GM18526 (cell line): ENCODE data around the gene ZBTB7C.

Source experiments
- POLR2A ChIP-seq: IDR thresholded peaks from 3 replicates; pipeline ENCODE4 v1.6.1; 2011; ENCODE audit not compliant: insufficient read length; ENCODE audit errors: extremely low read depth

Gene ZBTB7C

DNA sequence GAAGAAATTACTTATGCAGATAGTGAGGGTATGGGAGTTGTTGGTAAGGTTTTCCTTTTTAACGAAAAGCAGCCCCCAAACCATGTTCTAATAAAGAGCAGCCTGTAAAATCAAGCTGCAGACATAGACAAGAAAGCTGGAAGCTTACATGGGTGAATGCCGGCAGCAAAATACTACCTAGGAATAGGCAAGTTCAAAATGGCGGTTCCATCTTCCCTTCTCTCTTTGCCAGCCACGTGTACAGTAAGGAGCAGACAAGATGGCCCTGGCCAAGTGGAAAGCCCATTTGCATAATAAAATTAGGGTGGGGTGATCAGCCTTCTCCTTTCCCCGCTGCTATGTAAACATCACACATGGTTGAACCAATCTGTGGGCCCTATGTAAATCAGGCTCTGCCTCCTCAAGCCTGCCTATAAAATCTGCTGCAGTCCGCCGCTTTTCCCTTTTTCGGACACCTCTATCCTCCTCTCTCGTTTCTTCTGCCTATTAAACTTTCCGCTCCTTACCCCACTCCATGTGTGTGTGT lies 155.0 kb downstream of the ZBTB7C start:
- TF ChIP-seq POLR2A = no peak

DNA sequence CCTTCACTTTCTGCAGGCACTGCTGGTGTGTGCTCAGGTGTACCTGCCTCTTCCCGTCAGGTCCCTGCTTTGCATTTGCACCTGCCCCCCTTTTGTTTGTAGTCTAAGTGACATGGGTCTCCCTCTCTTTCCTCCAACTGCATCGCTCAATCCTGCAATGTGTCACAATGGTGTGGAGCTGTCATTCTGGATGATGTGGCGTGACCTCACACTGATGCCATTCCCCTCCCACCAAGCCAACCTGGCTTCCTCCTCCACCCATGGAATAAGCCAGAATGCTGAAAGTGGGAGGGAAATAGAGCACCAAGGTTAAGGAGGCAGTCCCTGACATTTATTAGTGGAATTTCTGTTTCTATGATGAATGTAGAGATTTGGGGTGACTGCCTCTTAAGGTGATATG lies 156.7 kb downstream of the ZBTB7C start:
- no peak for TF ChIP-seq POLR2A

DNA sequence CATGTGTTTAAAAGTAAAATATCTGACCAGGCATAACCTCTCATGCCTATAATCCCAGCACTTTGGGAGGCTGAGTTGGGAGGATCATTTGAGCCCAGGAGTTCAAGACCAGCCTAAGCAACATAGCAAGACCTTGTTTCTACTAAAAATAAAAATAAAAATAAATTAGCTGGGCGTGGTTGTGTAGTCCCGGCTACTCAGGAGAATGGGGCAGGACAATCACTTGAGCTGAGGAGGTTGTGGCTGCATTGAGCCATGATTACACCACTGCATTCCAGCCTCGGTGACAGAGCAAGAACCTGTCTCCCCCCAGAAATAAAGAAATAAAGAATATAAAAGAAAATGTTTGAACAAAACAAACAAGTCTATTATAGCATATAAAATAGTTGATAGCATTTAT lies 158.3 kb downstream of the ZBTB7C start:
- TF ChIP-seq POLR2A = no peak

GRCh38 chr18:48250362-48250907 lies 158.7 kb downstream of the ZBTB7C start:
- no peak for TF ChIP-seq POLR2A

GRCh38 chr18:48249854-48250253 lies 159.3 kb downstream of the ZBTB7C start:
- TF ChIP-seq POLR2A = no peak

GRCh38 chr18:48244530-48244929 lies 164.7 kb downstream of the ZBTB7C start:
- TF ChIP-seq POLR2A = no peak

GRCh38 chr18:48238636-48239035 lies 170.5 kb downstream of the ZBTB7C start:
- TF ChIP-seq POLR2A = no peak

GRCh38 chr18:48238206-48238605 lies 171.0 kb downstream of the ZBTB7C start:
- no peak for TF ChIP-seq POLR2A

DNA sequence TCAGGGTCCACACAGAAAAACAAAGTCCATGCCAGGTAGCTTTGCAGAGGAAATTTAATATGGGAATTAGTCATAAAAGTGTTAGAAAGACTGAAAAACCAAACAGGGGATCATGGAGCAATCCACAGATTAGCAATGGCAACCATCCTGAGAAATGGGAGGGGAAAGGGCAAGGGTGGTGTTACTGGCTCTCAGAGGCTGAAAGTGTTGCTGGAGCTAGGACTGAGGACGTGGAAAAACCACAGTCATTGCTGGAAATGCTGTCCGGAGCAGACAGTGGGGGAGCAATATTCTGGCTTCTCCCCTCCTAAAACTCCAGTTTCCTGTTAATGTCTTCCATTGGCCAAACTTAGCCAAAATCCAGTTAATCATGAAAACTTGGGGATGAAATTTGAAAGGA lies 172.4 kb downstream of the ZBTB7C start:
- TF ChIP-seq POLR2A = no peak

DNA sequence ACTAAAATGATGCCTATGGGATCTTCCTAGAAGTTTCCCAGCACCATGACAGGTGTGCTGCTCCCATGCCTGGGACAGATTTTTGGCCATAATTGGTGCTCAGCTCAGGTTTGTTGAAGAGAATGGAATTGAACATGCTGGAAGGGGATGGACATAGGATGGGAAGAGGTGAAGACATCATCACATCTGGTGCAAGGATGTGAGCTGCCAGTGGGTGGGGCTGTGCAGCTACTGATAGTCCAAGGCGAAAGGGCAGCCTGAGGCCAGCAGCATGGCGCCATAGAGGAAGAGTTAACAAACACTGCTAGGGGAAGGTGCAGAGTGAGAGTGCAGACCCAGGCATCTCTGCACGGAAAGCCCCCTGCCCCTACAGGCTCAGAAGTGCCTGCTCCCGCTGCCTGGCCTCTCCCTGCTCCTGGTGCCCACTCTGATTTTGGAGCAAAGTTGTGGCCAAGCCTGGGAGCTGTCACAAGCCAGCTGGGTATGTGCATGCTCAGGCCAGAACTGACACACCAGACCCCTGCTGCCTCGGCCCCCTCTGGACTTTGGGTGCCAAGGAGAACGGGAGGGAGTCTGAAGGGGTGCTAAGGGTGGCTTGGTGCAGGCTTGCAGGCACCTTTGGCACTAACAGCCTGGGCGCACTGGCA lies 178.6 kb downstream of the ZBTB7C start:
- no peak for TF ChIP-seq POLR2A

DNA sequence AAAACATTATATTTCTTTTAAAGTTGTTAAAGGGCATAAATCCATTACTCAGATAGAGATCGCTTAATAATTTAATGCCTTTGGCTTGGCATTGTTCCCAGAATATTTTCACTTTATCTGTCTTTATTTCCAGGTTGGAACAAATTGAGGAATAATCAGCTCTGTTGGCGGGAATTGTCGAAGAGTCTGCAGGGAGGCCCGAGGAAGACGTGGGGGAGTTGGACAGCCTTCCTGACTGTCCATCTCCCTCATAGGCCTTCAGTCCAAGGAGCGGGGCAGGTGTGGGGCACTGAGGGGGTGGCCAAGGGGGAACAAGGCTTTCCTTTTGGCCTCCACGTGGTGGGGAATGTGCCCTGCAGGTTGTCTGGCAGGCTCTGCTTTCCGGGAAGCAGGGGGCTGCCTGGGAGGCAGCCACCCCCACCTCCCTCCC lies 179.6 kb downstream of the ZBTB7C start:
- no peak for TF ChIP-seq POLR2A

DNA sequence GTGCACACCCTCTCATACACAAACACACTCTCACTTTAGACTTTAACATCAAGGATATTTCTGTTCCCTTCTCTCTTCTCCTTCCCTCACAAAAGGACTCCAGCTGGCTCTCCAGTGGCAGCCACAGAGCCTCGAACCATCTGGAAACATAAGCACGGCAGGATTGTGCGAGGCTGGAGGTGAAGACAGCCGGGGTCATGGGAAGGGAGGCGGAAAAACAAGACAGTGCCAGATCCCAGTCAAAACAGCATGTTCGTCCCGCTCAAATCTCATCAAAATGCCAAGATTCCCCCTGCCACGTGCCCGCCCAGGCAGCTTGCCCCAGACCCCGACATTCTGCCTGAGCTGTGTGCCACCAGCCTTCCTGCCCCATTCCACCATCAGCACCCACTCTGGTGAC lies 180.3 kb downstream of the ZBTB7C start:
- no peak for TF ChIP-seq POLR2A

DNA sequence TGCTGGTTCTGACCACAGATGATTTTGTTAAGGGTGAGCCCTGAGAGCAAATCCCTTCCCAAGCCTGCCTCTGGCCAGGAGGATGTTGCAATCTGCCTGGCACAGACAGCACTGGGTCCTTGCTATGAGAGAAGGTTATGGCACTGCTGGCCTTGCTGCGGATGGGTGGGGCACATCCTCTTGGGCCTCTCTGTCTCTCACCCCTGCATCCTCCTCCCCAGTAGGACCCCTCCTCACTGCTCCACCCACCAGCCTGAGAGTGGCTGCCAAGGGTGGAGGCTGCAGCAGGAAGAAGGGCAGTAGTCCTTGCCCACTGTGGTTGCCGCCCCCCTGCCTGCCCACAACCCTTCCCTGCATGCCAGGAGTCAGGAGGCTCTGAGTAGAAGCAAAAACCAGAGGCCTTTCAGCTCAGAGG lies 180.9 kb downstream of the ZBTB7C start:
- no peak for TF ChIP-seq POLR2A

DNA sequence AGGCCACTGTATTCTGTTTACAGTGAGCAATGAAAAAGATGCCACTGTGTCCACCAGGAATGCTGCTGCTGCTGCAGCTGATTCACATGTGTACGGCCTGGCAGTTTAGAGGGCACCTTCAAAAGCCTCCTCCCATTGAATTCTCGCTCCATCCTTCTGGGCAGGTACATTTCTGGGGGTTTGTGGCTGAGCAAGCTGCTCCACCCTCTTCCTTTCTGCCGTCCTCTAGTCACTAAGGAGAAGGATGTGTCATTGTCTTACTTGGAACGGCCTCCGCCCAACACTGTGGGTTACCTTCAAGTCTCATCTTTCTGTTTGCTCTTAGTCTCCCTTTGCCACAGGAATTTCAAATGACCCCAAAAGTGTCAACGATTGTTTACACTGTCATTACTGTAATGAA lies 182.0 kb downstream of the ZBTB7C start:
- TF ChIP-seq POLR2A = no peak

GRCh38 chr18:48226401-48226800 lies 182.8 kb downstream of the ZBTB7C start:
- TF ChIP-seq POLR2A = no peak

DNA sequence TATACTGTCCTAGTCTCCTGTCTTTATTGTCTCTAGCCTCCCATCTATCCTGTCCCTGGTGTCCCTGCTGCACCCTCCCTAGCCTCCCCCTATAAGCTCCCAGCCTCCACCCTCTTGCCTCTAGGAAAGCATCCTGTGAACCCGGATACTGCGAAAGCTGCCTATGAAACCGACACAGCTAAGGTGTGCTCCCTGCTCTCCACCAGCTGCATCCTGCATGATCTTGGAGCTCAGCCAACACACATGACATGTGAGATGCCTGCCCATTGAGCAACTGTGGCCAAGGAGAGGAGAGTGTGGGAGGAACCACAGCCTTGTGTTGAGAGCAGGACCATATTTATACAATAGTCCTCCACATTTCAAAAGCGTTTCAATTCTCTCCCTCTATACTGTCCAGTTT lies 187.1 kb downstream of the ZBTB7C start:
- TF ChIP-seq POLR2A = no peak
